Measurements from ENCODE around the gene HNRNPA1L2.

DNA sequence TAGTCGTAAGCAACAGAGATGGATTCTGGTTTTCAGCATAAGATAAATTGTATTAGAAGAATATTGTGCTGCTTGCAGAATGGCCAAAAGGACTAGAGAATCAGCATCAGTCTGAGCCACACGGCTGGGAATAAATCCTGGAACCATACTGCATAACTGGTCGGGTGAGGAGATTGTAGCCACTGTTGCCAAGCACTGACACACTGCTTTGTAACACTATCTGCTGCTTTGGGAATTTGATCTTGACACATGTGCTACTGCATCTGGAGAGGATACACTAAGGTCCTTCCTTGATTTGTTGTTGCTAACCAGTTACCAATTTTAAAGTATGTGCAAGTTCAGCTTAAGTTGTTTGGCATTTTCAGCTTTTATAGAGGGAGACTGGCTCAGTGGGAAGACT, 1.9 kb downstream of the HNRNPA1L2 start:
- TF ChIP-seq, protein P1, sequence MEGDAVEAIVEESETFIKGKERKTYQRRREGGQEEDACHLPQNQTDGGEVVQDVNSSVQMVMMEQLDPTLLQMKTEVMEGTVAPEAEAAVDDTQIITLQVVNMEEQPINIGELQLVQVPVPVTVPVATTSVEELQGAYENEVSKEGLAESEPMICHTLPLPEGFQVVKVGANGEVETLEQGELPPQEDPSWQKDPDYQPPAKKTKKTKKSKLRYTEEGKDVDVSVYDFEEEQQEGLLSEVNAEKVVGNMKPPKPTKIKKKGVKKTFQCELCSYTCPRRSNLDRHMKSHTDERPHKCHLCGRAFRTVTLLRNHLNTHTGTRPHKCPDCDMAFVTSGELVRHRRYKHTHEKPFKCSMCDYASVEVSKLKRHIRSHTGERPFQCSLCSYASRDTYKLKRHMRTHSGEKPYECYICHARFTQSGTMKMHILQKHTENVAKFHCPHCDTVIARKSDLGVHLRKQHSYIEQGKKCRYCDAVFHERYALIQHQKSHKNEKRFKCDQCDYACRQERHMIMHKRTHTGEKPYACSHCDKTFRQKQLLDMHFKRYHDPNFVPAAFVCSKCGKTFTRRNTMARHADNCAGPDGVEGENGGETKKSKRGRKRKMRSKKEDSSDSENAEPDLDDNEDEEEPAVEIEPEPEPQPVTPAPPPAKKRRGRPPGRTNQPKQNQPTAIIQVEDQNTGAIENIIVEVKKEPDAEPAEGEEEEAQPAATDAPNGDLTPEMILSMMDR (conservative IDR thresholded peaks at IDR 0.05 in 1 of 2, IDR thresholded peaks at IDR 0.05 in 1 of 2; ENCODE audit: extremely low read depth in 1 of 2, insufficient read depth in 1 of 2, low read depth in 1 of 2, low read length in 2 of 2): no peak
- no peak for TF ChIP-seq EZH2 (IDR thresholded peaks at IDR 0.05; ENCODE audit: borderline replicate concordance, low read length)

Measured in mammary epithelial cell (primary cell).